ENCODE data around the gene ASCL5.

The ASCL5 gene

DNA sequence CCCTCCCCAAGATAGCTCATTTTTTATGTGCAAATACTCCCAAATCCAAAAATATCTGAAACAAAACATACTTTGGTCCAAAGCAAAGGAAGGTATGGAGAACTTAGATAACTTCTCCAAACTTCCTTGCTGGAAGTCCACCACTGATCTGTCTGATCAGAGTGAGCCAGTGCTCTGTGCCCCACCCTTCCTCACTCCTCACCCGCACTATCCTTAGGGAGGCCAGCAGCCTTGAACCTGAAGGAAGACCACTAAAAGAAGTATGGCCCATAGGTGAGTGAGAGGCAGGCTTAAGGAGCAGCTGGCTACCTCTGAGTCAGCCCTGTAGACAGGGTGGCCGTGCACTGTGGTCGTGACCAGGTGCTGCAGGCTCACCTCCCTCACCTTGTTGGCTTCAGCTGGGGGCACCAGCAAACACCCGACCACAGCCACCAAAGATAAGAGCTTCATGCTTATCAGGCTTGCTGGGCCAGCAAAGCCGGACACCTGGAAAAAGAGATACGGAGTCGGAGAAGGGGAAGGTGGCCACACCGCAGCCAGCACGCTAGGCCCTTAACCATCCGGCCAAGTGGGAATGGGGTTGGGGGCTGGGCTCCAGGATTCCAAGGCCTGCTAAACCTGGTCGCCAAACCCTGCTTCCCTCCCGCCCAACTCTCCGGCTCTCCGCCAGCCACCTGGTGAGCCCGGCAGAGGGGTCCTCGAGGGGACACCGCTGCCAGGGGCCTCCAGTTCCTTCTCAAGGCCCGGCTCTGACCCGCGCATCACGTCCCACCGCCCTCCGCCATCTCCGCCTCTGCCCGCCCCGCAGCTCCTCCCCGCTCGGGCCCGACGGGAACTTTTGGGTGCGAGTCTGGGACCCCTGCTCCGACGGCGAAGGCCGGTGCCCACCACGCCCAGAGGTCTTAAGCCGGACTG is 26.7 kb upstream of the ASCL5 start:
- no peak for DNase-seq (ENCODE audit: low read depth)

DNA sequence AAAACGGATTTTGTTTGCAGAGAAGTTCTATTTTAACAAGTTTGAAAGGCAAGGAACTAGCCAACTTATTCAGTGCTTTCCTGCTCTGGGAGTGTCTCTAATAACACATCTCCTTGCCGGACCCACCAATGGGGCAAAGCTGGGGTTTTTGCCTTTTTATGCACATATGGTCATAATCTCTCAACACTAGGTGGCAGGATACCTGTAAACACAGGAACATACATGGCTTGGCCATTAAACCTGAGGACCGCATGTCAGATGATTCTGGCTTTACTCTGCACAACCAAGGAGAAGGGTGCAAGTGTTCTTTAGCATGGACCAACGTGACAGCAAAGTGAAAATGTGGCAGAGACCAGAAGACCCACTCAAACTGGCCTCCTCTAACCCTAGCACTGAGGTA is 22.4 kb upstream of the ASCL5 start:
- DNase-seq (ENCODE audit: low read depth) = no peak

DNA sequence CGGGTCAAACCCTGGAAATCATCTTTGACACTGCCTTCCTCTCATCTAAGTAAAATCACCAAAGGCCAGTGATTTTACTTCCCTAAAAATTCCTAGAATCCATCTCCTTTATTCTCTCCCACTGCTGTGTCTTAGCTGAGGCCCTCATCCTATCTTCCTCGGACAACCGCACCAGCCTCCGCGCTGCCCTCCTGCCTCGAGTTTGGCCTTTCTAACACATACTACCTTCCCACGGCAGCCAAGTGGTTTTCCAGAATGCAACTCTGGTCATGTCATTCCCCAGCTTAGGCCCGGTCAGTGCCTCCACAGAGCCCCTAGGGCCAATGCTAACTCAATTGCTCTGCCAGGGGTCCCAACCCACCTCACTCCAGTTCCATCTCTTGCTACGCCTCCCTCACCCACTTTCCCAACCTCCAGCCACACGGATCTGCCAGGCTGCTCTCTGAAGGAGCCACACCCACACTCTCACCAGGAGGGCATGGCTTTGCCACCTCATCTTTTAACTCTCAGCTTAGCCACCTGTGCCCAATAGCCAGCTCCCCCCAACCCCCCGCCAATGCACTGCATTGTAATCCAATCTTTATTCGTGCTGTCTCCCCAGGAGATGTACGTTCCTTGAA is 20.5 kb upstream of the ASCL5 start:
- DNase-seq (ENCODE audit: low read depth) = no peak

DNA sequence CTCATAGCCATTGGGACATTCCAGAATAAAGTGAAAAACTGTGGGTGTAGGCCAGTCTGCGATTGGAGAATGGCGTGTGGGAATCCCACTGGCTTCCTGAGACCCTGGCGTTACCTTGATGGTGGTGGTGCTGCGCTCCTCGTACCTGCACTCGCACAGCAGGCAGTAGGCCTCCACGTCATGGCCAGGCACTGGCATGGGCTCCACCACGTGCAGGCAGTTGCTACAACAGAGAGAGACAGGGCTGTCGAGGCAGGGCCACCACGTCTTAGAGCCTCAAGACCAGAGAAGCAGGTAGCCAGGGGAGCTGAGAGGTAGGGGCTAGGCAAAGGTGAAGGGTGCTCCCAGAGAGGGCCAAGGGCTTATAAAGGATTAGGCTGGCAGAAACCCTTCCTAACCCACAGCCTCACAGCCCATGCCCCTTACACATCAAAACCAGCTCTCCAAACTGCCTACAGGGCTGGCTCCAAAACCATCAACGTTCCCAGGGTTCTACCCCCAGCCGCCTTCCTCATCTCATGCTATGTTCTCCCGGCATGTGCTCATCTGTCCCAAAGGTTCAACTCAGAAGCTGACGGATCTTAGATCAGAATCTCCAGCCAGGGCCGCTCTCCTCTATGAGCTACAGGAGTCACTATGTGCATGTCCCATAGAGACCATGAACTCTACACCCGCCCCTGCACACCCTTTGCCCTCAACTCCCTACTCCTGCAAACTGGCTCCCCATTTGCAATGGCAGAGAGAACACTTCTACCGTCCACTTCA is 19.8 kb upstream of the ASCL5 start:
- no peak for DNase-seq (ENCODE audit: low read depth)

DNA sequence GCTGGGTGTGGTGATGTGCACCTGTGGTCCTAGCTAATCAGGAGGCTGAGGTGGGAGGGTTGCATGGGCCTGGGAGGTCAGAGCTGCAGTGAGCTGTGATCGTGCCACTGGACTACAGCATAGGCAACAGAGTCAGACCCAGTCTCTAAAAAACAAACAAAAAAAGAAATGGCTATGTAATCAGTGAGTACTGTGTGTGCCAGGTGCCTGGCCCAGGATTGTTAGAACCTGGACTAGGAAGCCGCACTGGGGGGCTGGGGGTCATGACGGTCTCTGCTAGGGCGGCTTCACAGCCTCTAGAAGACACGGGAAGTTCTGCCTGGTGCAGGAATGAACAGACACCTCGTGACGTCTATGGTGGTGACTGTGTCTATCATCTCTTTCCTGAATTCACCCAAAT is 18.8 kb upstream of the ASCL5 start:
- no peak for DNase-seq (ENCODE audit: low read depth)

DNA sequence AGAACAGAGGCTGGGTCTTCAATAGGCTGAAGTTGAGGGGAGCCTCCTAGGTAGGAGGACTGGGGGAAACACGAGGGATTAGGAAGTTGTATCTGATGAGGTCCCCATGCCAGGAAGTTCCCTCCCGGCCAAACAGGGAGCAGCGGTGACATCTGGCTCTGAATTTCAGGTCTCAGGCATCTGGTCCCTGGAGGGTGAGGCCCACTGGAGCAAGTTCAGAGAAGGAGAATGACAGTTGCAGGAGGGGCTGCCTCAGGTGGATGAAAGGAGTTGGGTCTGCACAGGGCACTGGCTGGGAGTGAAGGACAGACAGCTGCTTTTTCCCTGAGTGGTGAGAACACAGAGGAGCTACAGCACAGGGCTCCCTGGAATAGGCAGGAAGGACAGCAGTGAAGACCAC is 18.1 kb upstream of the ASCL5 start:
- no peak for DNase-seq (ENCODE audit: low read depth)

DNA sequence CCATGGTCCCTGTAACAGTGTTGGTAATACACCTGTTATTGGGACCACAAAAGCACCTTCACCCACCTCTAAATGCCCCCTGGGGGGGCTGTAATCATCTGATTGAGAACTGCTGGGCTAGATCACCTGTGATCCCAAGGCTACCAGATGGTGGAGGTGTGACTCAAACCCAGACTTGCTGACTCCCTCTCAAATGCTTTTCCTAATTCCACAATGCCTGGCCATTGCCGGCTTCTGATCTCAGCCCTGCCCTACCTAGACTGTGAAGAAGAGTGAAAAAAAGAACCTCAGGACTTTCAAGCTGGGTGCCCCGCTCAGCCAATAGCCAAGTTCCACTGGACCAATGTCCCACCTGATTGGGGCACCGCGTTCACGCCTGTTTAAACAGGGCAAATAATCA is 17.7 kb upstream of the ASCL5 start:
- DNase-seq (ENCODE audit: low read depth) = no peak

DNA sequence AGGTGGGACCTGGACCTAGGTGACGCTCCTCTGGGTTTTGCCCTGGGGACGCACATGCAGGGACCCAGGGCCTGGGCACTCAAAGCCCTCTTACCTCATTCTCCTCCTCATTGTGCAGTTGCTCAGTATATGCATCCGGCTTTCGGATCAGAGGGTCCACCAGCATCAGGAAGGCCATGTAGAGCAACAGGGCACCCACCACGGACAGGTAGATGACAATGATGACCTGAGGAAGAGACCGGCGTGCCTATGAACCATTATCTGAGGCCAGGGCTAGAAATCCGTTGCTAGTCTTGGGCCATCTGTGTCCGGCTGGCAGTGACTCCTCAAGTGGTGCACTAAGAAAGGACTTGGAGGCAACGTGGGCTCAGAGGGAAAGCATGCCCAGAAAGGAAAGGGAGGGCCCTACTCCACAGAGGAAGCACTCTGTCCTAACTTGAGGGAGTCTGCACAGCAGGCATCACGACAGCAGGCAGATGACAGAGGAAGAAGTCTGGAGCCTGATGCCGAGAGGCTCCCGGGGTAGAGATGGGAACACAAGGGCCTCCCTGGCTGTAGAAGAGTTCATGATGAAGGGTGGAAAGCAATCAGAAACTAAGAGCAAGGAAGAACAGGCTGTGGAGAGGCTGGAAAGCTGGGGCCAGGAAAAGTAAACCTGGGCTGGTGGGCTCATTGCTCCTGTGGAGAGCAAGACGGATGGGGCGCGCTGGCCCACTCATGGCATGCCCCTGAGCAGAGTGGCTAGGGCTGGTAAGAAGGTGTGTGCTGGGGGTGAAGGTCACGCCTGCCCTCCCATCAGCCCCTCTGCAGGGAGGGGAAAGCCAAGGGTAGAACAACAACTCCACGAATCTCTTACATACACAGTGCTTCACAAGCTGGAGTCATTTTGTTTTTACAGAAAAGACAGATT is 17.0 kb upstream of the ASCL5 start:
- DNase-seq (ENCODE audit: low read depth) = no peak

DNA sequence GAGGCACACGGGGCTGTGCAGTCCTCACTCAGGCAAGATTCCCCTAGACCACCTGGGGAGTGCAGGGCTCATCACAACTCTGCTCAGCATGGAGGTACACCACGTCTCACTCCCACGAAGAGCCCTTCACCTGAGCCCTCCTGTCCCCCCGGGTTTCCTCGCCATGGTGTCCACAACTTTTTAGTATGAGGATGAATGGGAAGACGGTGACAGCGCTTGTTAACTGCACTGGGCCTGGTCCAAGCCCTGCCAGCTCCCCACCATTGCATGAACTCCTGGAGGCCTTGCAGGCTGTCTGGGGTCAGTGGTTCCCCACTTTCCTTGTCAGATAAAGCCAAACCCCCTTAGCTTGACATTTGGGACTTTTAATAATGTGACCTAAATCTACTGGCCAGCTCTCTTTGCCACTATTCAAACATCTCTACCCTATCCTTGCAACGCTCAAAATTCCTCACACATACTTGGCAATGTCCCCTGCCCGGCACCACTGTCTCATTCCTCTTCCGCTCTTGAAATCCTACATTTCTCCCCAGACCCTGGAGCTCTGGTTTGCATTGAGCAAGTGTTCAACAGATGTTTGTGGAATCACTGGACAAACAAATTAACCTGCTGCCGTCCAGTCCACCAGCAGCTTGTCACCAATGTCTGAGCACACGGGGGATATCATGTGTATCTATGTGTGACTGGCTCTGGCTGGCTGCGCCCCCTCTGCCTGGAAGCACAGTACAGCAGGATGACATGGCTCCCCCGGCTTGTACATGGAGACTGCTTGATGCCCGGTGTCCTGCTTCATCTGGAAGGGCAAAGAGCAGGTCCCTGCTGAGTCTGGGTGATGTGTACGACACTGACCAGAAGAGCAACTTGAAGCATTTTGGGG is 16.1 kb upstream of the ASCL5 start:
- no peak for DNase-seq (ENCODE audit: low read depth)

DNA sequence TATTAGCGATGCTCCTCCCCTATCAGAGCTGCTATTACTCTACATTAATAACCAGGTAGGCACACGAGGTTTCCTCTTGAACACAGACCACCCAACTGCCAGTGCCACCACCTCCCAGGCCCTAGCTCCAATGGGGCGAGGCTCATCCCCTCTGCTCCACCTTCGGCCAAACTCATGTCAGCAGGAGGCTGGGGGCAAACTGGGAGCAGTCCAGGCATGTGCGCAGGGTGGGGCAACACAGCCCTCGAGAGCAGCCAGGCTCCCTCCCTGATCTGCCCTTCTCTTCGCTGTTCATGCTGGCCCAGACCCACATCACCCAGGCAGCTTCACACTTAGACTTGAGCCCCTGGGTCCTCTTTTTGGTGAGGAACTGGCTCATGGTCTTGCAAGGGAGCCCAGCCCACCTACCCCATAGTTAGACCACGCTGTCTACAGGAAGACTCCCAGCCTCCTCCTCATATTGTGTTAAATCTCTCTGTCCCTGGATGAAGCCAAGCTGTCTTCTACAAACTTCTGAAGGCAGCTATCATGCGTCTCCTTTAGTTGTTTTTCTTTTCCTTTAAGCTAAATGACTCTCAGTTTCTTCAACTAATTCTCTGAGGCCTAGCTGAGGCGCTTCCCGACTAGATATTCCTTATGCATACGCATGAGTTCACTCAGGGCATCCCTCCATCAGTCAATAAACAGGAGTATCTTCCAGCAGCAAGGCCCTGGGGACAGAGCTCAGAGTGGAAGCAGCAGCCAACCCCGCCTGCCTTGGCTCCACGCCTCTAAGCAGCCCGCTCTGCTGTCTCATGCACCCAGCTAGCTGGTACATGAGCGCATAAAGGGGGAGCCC is 15.2 kb upstream of the ASCL5 start:
- no peak for DNase-seq (ENCODE audit: low read depth)

DNA sequence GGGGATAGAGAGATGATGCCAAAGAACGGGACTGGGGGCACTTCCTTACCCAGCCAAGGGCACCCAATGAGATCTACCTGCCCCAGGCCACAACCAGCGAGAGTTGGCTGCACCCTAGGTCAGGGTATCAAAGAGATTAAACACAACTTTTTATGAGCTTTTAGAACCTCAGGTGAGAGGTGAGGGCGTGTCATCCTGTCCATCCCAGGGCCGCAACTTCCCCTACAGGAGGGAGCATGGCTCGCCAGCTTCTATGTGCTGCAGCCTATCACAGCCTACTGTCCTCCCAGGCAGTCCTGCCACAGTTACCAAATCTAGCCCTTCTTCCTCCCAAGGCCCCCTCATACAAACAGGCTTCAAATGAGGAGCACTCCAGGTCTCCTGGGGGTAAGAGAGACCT is 14.4 kb upstream of the ASCL5 start:
- DNase-seq (ENCODE audit: low read depth) = no peak

DNA sequence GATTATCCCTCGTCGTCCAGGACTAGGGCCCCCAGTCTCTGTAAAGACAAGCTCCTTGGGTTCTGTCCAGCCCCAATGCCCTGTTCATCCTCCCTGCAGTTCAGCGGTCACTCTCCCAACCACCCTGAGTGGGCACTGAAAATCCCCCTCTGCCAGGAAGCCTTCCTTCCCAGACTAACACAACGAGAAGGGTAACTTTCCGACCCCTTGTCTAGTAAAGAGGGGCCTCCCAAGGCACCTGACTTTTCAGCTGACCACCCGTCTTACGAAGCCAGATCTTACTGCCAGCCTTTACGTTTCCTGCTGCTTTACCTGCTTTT is 13.9 kb upstream of the ASCL5 start:
- DNase-seq (ENCODE audit: low read depth) = no peak

DNA sequence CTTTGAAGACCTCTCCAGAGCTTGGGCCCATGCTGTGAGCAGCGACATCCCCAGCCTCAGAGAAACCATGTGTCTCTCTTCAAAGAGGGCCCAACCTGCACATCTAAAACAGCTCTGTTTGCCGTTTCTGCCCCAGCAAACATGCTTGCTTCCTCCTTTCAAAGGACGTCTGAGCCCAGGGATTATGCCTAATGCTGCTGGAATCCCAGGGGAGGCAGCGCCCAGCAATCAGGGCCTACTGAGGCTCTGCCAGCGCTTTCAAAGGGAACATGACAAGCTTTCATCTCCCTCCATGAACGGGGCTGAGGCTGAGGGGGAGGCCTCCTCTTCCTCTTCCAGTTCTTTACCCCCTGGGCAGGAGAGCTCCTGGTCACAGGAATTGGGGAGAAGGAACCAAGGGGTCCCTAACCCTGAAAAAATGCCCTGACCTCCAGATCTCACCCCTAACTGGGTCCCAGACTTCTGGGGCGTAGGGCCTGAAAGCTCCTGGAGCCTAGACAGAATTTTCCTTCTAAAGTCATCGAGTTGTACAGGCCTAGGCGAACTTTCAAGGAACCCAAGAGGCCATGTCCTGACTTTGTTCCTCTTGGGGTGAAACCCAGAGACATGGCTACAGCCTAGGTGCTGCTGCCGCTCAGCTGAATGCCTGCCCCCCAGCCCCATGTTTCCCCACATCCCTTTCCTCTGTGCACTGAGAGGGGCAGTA is 13.4 kb upstream of the ASCL5 start:
- DNase-seq (ENCODE audit: low read depth) = no peak

DNA sequence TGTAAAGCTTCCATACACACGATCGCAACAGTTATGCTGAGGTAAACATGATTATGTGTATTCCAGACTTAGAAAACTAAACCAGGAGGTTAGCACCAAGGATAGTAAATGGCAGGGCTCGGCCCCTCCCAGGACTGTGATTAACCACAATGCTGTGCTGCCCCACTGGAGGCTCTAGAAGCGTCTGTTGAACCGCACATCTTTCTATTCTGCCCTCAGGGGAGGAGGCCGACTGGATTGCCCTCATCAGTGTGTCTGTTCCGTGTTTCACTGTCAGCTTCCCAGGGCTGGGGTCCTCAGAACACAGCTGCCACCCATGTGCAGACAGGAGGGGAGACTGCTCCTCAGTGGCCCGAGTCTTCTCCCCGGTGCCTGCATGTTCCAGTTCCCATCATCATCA is 12.8 kb upstream of the ASCL5 start:
- no peak for DNase-seq (ENCODE audit: low read depth)

DNA sequence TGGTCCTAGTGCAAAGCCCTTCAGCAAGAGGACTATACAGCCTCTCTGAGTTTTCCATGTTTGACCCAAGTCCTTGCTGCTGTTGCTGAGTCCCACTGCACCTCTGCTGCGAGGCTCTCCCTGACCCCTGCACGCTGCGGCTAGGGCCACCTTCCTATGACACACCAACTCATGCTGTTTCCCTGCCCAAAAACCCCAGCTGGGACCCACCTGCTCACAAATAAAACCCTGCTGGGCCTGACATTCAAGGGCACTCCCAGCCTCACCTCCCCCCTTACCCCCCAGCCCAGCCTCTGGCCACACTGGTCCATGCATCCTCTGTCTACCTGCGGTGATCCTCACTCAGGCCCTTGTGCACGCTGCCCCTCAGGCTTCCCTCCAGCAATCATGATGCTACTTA is 12.3 kb upstream of the ASCL5 start:
- no peak for DNase-seq (ENCODE audit: low read depth)

DNA sequence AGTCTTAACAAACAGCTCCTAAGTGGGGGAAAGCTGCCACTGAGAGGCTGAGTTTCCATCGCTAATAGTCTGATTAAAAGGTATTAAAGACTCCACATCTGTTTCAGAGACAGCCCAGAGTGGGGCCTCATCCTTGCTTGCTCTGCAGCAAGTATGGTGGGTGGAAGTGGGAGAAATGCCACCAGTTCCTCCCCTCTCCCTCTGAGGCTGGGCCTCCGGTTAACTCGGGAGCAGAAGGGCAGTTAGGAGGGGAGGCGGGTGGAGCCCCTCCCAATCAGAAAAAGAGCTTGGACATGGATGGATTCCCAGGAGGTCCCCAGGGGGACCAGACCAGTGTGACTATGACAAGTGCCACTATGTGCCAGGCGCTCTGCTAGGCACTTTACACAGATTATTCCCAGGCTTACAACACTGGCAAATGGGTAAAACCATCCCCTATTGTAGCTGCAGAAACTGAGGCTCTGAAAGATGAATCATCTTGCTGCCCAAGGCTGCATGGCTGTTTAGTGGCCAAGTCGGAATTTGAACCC is 11.4 kb upstream of the ASCL5 start:
- DNase-seq (ENCODE audit: low read depth) = no peak

DNA sequence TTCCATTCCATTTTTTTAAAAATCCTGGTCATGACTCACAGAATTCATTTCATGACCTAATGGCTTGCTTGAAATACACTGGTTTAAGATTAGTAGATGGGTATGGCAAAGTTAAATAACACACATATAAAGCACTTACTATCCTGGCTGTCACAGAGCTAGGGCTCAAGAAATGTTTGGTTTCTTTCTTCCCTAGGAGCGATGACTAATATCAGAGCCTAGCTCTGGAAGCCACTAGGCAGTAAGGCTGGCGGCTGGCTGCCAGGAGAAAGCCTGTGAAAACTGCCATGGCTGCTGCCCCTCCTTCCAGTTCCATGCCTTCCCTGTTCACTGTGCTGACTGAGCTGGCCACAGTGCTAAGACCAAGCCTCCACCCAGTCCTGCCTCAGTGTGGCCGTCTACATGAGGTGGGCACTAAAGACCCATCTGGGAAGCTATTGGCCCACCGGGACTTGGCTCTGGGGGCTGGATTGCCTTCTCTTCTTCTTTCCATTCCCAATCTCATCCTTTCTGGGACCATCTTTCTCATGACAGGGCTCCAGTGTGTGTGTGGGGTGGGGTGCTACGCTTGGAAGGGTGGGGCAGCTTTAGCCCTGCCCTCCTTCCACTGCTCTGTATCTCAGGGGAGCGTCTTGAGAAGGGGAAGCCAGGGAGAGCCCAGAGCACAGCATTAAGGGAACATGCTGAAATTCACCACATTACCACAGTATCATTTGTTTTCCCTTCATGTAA is 10.8 kb upstream of the ASCL5 start:
- DNase-seq (ENCODE audit: low read depth) = no peak

DNA sequence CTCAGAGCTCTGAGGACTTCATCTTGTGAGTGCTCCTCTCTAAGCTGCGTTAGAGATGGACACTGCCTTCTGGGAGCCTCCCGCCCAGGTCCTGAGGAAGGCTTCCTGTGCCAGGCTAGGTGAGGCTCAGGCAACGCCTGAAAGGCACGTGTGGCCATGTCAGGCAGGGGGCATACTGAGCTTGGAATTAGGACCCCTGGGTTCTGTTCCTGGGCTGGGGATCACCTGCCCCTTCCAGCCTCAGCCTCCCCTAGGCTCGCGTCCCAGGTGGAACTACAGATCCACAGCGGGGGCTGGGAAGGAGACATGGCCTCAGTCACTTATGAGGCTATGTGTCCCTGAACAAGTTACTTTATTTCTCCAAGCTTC is 10.0 kb upstream of the ASCL5 start:
- DNase-seq (ENCODE audit: low read depth) = no peak
